ENCODE measurements around the gene TMEM258.

The TMEM258 gene

GRCh38 chr11:61792310-61793082 lies at the start of gene TMEM258, which contains the start of gene FEN1:
Gene TMEM258, minus strand, starts transcription at chr11:61792599. Its CDS starts 41 bp downstream, at chr11:61792558.
Gene FEN1, plus strand, starts transcription at chr11:61792911. Its CDS starts 2,451 bp downstream, at chr11:61795362.
- H3K36me3 ChIP-seq (ENCODE audit: control insufficient read depth, insufficient read depth, low read length), result peaks cover 55% of the 10 kb centered on the region
- peak within 1 kb of the TSS; percentile 97 for H3K27ac ChIP-seq (ENCODE audit: low read depth, low read length)
- peaks cover 5% of the 10 kb centered on the region for H3K4me1 ChIP-seq (ENCODE audit: control insufficient read depth, insufficient read depth, low read length)
- H3K9me3 ChIP-seq (ENCODE audit: control insufficient read depth, insufficient read depth, low read length), result no peaks in the 10 kb centered on the region
- H3K9ac ChIP-seq (ENCODE audit: low read depth, low read length), result peak within 1 kb of the TSS; percentile 98
- no peaks in the 10 kb centered on the region for H3K27me3 ChIP-seq (ENCODE audit: control insufficient read depth, insufficient read depth, low read length)
- H3K4me3 ChIP-seq (ENCODE audit: low read depth, low read length), result peak within 1 kb of the TSS; percentile 81

GRCh38 chr11:61841636-61842527 lies 49.5 kb upstream of the TMEM258 start:
- Histone ChIP-seq H3K27me3 (ENCODE audit: control insufficient read depth, insufficient read depth, low read length) (no peaks in the 10 kb centered on the region), H3K4me3 (ENCODE audit: low read depth, low read length) (no peak overlapping the region), H3K36me3 (ENCODE audit: control insufficient read depth, insufficient read depth, low read length) (peaks cover 94% of the 10 kb centered on the region), H3K27ac (ENCODE audit: low read depth, low read length) (no peak overlapping the region), H3K4me1 (ENCODE audit: control insufficient read depth, insufficient read depth, low read length) (no peaks in the 10 kb centered on the region), H3K9me3 (ENCODE audit: control insufficient read depth, insufficient read depth, low read length) (no peaks in the 10 kb centered on the region), H3K9ac (ENCODE audit: low read depth, low read length) (no peak overlapping the region)

DNA sequence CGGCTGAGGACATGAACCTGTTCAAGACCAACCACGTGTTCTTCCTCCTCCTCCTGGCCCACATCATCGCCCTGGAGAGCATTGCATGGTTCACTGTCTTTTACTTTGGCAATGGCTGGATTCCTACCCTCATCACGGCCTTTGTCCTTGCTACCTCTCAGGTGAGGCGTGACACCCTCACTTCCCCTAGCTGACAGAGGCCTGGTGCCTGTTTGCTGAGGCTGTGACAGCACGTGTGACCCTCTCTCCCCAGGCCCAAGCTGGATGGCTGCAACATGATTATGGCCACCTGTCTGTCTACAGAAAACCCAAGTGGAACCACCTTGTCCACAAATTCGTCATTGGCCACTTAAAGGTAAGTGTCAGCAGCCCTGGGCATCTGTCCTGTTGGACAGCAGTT lies 48.0 kb upstream of the TMEM258 start:
- Histone ChIP-seq H3K4me1 (ENCODE audit: control insufficient read depth, insufficient read depth, low read length) (no peaks in the 10 kb centered on the region), H3K4me3 (ENCODE audit: low read depth, low read length) (no peak overlapping the region), H3K9ac (ENCODE audit: low read depth, low read length) (no peak overlapping the region), H3K27me3 (ENCODE audit: control insufficient read depth, insufficient read depth, low read length) (no peaks in the 10 kb centered on the region), H3K36me3 (ENCODE audit: control insufficient read depth, insufficient read depth, low read length) (peaks cover 82% of the 10 kb centered on the region), H3K27ac (ENCODE audit: low read depth, low read length) (no peak overlapping the region), H3K9me3 (ENCODE audit: control insufficient read depth, insufficient read depth, low read length) (no peaks in the 10 kb centered on the region)

GRCh38 chr11:61839742-61840141 lies 47.3 kb upstream of the TMEM258 start:
- no peak overlapping the region for H3K9ac ChIP-seq (ENCODE audit: low read depth, low read length)
- peaks cover 3% of the 10 kb centered on the region; the same call in 1 of the 2 replicates for H3K4me1 ChIP-seq (ENCODE audit: control insufficient read depth, insufficient read depth, low read length)
- no peak overlapping the region for H3K27ac ChIP-seq (ENCODE audit: low read depth, low read length)
- H3K9me3 ChIP-seq (ENCODE audit: control insufficient read depth, insufficient read depth, low read length), result no peaks in the 10 kb centered on the region
- H3K36me3 ChIP-seq (ENCODE audit: control insufficient read depth, insufficient read depth, low read length), result peaks cover 77% of the 10 kb centered on the region
- H3K27me3 ChIP-seq (ENCODE audit: control insufficient read depth, insufficient read depth, low read length), result no peaks in the 10 kb centered on the region
- no peak overlapping the region for H3K4me3 ChIP-seq (ENCODE audit: low read depth, low read length)

- no peaks in the 10 kb centered on the region for H3K27me3 ChIP-seq (ENCODE audit: control insufficient read depth, insufficient read depth, low read length)
- no peak overlapping the region for H3K4me3 ChIP-seq (ENCODE audit: low read depth, low read length)
- no peak overlapping the region for H3K27ac ChIP-seq (ENCODE audit: low read depth, low read length)
- H3K36me3 ChIP-seq (ENCODE audit: control insufficient read depth, insufficient read depth, low read length), result peaks cover 69% of the 10 kb centered on the region
- H3K4me1 ChIP-seq (ENCODE audit: control insufficient read depth, insufficient read depth, low read length), result peaks cover 11% of the 10 kb centered on the region
- H3K9ac ChIP-seq (ENCODE audit: low read depth, low read length), result no peak overlapping the region
- no peaks in the 10 kb centered on the region for H3K9me3 ChIP-seq (ENCODE audit: control insufficient read depth, insufficient read depth, low read length)
Observed at GRCh38 chr11:61838921-61839320, 46.5 kb upstream of the TMEM258 start.

GRCh38 chr11:61838501-61838900 lies 46.1 kb upstream of the TMEM258 start:
- Histone ChIP-seq H3K36me3 (ENCODE audit: control insufficient read depth, insufficient read depth, low read length) (peaks cover 68% of the 10 kb centered on the region), H3K4me3 (ENCODE audit: low read depth, low read length) (no peak overlapping the region), H3K4me1 (ENCODE audit: control insufficient read depth, insufficient read depth, low read length) (peaks cover 15% of the 10 kb centered on the region), H3K9ac (ENCODE audit: low read depth, low read length) (no peak overlapping the region), H3K27me3 (ENCODE audit: control insufficient read depth, insufficient read depth, low read length) (no peaks in the 10 kb centered on the region), H3K9me3 (ENCODE audit: control insufficient read depth, insufficient read depth, low read length) (no peaks in the 10 kb centered on the region), H3K27ac (ENCODE audit: low read depth, low read length) (no peak overlapping the region)

- H3K27ac ChIP-seq (ENCODE audit: low read depth, low read length), result no peak overlapping the region
- H3K9ac ChIP-seq (ENCODE audit: low read depth, low read length), result no peak overlapping the region
- H3K9me3 ChIP-seq (ENCODE audit: control insufficient read depth, insufficient read depth, low read length), result no peaks in the 10 kb centered on the region
- no peaks in the 10 kb centered on the region for H3K27me3 ChIP-seq (ENCODE audit: control insufficient read depth, insufficient read depth, low read length)
- peaks cover 21% of the 10 kb centered on the region for H3K4me1 ChIP-seq (ENCODE audit: control insufficient read depth, insufficient read depth, low read length)
- H3K36me3 ChIP-seq (ENCODE audit: control insufficient read depth, insufficient read depth, low read length), result peaks cover 62% of the 10 kb centered on the region
- no peak overlapping the region for H3K4me3 ChIP-seq (ENCODE audit: low read depth, low read length)
Observed at GRCh38 chr11:61837411-61838005, 45.1 kb upstream of the TMEM258 start.

DNA sequence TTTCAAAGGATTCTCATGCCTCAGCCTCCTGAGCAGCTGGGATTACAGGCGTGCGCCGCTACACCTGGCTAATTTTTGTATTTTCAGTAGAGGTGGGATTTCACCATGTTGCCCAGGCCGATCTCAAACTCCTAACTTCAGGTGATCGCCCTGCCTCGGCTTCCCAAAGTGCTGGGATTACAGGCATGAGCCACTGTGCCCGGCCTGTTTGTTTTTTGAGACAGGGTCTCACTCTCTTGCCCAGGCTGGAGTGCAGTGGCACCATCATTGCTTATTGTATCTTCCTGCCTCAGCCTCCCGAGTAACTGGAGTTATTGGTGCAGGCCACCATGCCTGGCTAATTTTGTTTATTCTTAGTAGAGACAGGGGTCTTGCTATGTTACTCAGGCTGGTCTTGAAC lies 43.8 kb upstream of the TMEM258 start:
- Histone ChIP-seq H3K27me3 (ENCODE audit: control insufficient read depth, insufficient read depth, low read length) (no peaks in the 10 kb centered on the region), H3K9me3 (ENCODE audit: control insufficient read depth, insufficient read depth, low read length) (no peaks in the 10 kb centered on the region), H3K36me3 (ENCODE audit: control insufficient read depth, insufficient read depth, low read length) (peaks cover 56% of the 10 kb centered on the region), H3K9ac (ENCODE audit: low read depth, low read length) (no peak overlapping the region), H3K4me3 (ENCODE audit: low read depth, low read length) (no peak overlapping the region), H3K4me1 (ENCODE audit: control insufficient read depth, insufficient read depth, low read length) (peaks cover 21% of the 10 kb centered on the region), H3K27ac (ENCODE audit: low read depth, low read length) (no peak overlapping the region)

DNA sequence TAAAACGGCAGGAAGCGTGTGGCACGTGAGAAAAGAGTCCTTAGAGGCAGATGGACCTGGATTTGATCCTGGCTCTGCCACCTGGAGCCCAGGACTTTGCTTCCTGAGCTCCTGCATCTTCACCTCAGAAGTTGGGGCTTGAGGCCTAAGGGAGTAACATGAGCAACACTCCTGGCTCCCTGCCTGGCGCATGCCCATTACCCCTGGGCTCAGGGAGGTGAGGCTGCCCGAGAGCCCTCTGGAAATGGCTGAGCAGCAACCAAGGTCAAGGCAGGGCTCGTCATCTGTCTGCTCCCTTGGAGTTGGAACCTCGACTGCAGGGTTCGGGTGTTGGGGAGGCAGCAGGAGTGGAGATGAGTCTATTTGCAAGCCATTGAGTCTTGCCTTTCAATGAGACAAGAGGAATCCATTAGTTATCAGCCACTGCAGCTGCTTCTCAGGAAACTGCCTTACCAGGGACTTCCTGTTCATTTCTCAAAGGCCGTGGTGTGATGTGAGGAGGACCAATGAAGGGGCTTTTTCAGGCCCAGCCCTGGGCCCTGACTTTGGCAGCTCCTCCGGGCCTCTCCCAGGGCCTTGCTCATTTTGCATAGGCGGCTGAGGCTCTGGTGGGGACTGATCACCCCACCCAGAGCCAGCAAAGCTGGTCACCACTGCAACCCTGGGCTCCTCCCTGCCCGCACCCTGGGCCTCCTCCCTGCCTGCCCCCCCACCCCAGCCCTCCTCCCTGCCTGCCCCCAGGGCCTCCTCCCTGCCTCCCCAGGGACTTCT lies 42.1 kb upstream of the TMEM258 start:
- no peaks in the 10 kb centered on the region for H3K27me3 ChIP-seq (ENCODE audit: control insufficient read depth, insufficient read depth, low read length)
- peaks cover 35% of the 10 kb centered on the region for H3K4me1 ChIP-seq (ENCODE audit: control insufficient read depth, insufficient read depth, low read length)
- H3K9ac ChIP-seq (ENCODE audit: low read depth, low read length), result no peak overlapping the region
- H3K9me3 ChIP-seq (ENCODE audit: control insufficient read depth, insufficient read depth, low read length), result no peaks in the 10 kb centered on the region
- peak overlapping the region; percentile 56 for H3K27ac ChIP-seq (ENCODE audit: low read depth, low read length)
- peaks cover 39% of the 10 kb centered on the region for H3K36me3 ChIP-seq (ENCODE audit: control insufficient read depth, insufficient read depth, low read length)
- H3K4me3 ChIP-seq (ENCODE audit: low read depth, low read length), result no peak overlapping the region

DNA sequence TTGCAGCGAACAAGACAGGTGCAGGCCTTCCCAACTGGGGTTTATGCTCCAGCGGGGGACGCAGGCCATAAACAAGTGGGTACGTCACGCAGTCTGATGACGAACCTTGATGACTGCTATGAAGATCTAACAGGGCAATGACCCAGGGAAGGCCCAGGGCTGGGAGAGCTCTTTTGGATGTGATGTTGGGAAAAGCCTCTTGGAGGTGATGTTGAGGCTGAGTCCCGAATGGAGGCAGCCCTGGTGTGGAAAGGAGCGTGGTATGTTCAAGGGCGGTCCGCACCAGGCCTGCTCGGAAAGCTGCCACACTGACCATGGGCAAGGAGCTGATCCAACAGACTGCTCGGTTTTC lies 41.5 kb upstream of the TMEM258 start:
- H3K36me3 ChIP-seq (ENCODE audit: control insufficient read depth, insufficient read depth, low read length), result peaks cover 35% of the 10 kb centered on the region
- no peak overlapping the region for H3K9ac ChIP-seq (ENCODE audit: low read depth, low read length)
- H3K4me1 ChIP-seq (ENCODE audit: control insufficient read depth, insufficient read depth, low read length), result peaks cover 37% of the 10 kb centered on the region
- no peaks in the 10 kb centered on the region for H3K27me3 ChIP-seq (ENCODE audit: control insufficient read depth, insufficient read depth, low read length)
- no peaks in the 10 kb centered on the region for H3K9me3 ChIP-seq (ENCODE audit: control insufficient read depth, insufficient read depth, low read length)
- H3K27ac ChIP-seq (ENCODE audit: low read depth, low read length), result peak overlapping the region; percentile 56
- H3K4me3 ChIP-seq (ENCODE audit: low read depth, low read length), result no peak overlapping the region

All from HUES48 (cell line).